Umbilical cord (tissue), 2 donors: ENCODE data around the gene GZMM. TPM values are rescaled to one million over a fixed set of nuclear protein-coding genes. Genes with fewer than 3 reads are reported as not detected.
A peak's percentile ranks its signal among the peaks of the same experiment; 100 is the strongest.

Experiments
- DNase-seq: peaks from one replicate; pipeline ENCODE4 v3.0.0-alpha.2; 2015; ENCODE audit warnings: low spot score
- total RNA-seq: library from RNA; depleted of rRNA; stranded (reverse); fragments of >200 nt; gene quantifications from one replicate; pipeline ENCODE4 v1.2.3, GENCODE V29; 2014; ENCODE audit warnings: low replicate concordance; ENCODE audit not compliant: insufficient read depth

GZMM gene
- total RNA-seq: not detected

- DNase-seq: no peak
These were observed at the start of gene GZMM for GRCh38 chr19:543910-544608. Gene GZMM, plus strand, starts transcription at chr19:544053. Its CDS starts 19 bp downstream, at chr19:544072.

- DNase-seq: no peak
These were observed 49.4 kb upstream of the GZMM start for GRCh38 chr19:494171-495080.

- no peak for DNase-seq
These were observed 48.8 kb upstream of the GZMM start for GRCh38 chr19:495081-495401.

GRCh38 chr19:495402-496111, 48.3 kb upstream of the GZMM start:
- DNase-seq: no peak

GRCh38 chr19:496112-496665, 47.7 kb upstream of the GZMM start, which contains the start of gene MADCAM1:
Gene MADCAM1, plus strand, starts transcription at chr19:496486. Its CDS starts 14 bp downstream, at chr19:496500.
- DNase-seq: no peak

GRCh38 chr19:496986-497385, 46.9 kb upstream of the GZMM start:
- DNase-seq: no peak

GRCh38 chr19:497491-497868, 46.4 kb upstream of the GZMM start:
- no peak for DNase-seq

GRCh38 chr19:497869-498510, 45.9 kb upstream of the GZMM start:
- no peak for DNase-seq

GRCh38 chr19:498511-498891, 45.4 kb upstream of the GZMM start:
- DNase-seq: no peak

- no peak for DNase-seq
These were observed 44.8 kb upstream of the GZMM start for GRCh38 chr19:498977-499623.

- no peak for DNase-seq
These were observed 42.2 kb upstream of the GZMM start for GRCh38 chr19:501646-502045.

- DNase-seq: no peak
These were observed 39.2 kb upstream of the GZMM start for GRCh38 chr19:504616-505015.

GRCh38 chr19:506404-507285, 37.2 kb upstream of the GZMM start:
- peak; percentile 100 for DNase-seq

GRCh38 chr19:507286-508203, 36.3 kb upstream of the GZMM start, which contains the start of gene TPGS1:
Gene TPGS1, plus strand, starts transcription at chr19:507497. Its CDS starts 10 bp downstream, at chr19:507507.
- DNase-seq: peak; percentile 85

GRCh38 chr19:508204-509150, 35.4 kb upstream of the GZMM start:
- DNase-seq: no peak

- DNase-seq: peak; percentile 86
These were observed 33.2 kb upstream of the GZMM start for GRCh38 chr19:510606-511100.
